Common myeloid progenitor, CD34-positive (primary cell): ENCODE data around the gene SAFB2.

Experiments used
- CTCF ChIA-PET: fragments of 350-600 bp; sonication (Branson Sonifier 250); formaldehyde crosslinking; loops from one replicate; lab custom pipeline; 2021; ENCODE audit warnings: antibody characterized with exemption; lab: Charles Lee
- POLR2A ChIA-PET: fragments of 350-600 bp; sonication (Branson Sonifier 250); formaldehyde crosslinking; loops from one replicate; lab custom pipeline; 2021; ENCODE audit warnings: antibody characterized with exemption; lab: Charles Lee
- DNase-seq, 3 donors: peaks; one replicate each; pipeline versions ENCODE4 v3.0.0 to v3.0.0-alpha.2; 2013
- H3K27ac ChIP-seq, 2 experiments: 1 replicate in 1 of 2; 2 replicates in 1 of 2; pipeline ENCODE4 v1.7.0; 2013; ENCODE audit warnings: inconsistent platforms in 2 of 2, low read length in 2 of 2, mild to moderate bottlenecking in 2 of 2, low read depth in 1 of 2, moderate library complexity in 1 of 2; ENCODE audit not compliant: severe bottlenecking in 2 of 2, insufficient read depth in 1 of 2, poor library complexity in 1 of 2
- H3K27me3 ChIP-seq, 5 experiments: replicated peaks in 2 of 5; 1 replicate in 3 of 5; 2 replicates in 2 of 5; pipeline versions ENCODE4 v1.6.1 to v1.7.0; 2013; ENCODE audit warnings: low read length in 4 of 5, mild to moderate bottlenecking in 2 of 5, moderate library complexity in 2 of 5, inconsistent platforms in 1 of 5; ENCODE audit not compliant: insufficient read depth in 5 of 5, control insufficient read depth in 4 of 5
- H3K36me3 ChIP-seq, 4 experiments: 1 replicate in 2 of 4; 2 replicates in 2 of 4; pipeline versions ENCODE4 v1.6.1 to v1.7.0; 2013; ENCODE audit warnings: low read length in 3 of 4, control low read depth in 1 of 4, mild to moderate bottlenecking in 1 of 4; ENCODE audit not compliant: control insufficient read depth in 4 of 4, insufficient read depth in 4 of 4
- H3K4me1 ChIP-seq, 4 experiments: 1 replicate in 3 of 4; 2 replicates in 1 of 4; pipeline versions ENCODE4 v1.6.1 to v1.7.1; 2013; ENCODE audit warnings: low read length in 3 of 4, mild to moderate bottlenecking in 3 of 4, control low read depth in 1 of 4, inconsistent platforms in 1 of 4, moderate library complexity in 1 of 4; ENCODE audit not compliant: control insufficient read depth in 4 of 4, insufficient read depth in 4 of 4; ENCODE audit errors: control extremely low read depth in 1 of 4
- H3K4me3 ChIP-seq, 7 experiments: 1 replicate in 4 of 7; 2 replicates in 3 of 7; pipeline versions ENCODE4 v1.5.1 to v1.7.0; 2013; ENCODE audit warnings: mild to moderate bottlenecking in 7 of 7, low read length in 6 of 7, moderate library complexity in 6 of 7, inconsistent platforms in 2 of 7, low read depth in 2 of 7, control low read depth in 1 of 7; ENCODE audit not compliant: insufficient read depth in 4 of 7, control insufficient read depth in 1 of 7; ENCODE audit errors: extremely low read depth in 1 of 7
- H3K9me3 ChIP-seq, 5 experiments: 1 replicate in 4 of 5; 2 replicates in 1 of 5; pipeline versions ENCODE4 v1.6.1 to v1.7.1; 2013; ENCODE audit warnings: low read length in 4 of 5, mild to moderate bottlenecking in 2 of 5, inconsistent platforms in 1 of 5, low read depth in 1 of 5, moderate library complexity in 1 of 5; ENCODE audit not compliant: control insufficient read depth in 4 of 5, insufficient read depth in 2 of 5; ENCODE audit errors: control extremely low read depth in 1 of 5
- WGBS: methylation state at CpG from one replicate; pipeline ENCODE4 v1.1.5; 2013; ENCODE audit not compliant: insufficient coverage; 5-methylcytosine and 5-hydroxymethylcytosine counted together

The SAFB2 gene

GRCh38 chr19:5591476-5591875 is 31.1 kb downstream of the SAFB2 start:
- Histone ChIP-seq H3K4me1 (peaks cover 0 to 7% (median 5%) of the 10 kb centered on the region in 4 experiments), H3K4me3 (no peak overlapping the region), H3K9me3 (no peaks in the 10 kb centered on the region), H3K36me3 (peaks cover 29 to 97% (median 85%) of the 10 kb centered on the region in 4 experiments), H3K27ac (no peak overlapping the region), H3K27me3 (no peaks in the 10 kb centered on the region)
- CTCF ChIA-PET: no interaction called here
- POLR2A ChIA-PET: no interaction called here
- WGBS: 96% methylated on average over 12 of the region's 17 CpGs
- no peak for DNase-seq

DNA sequence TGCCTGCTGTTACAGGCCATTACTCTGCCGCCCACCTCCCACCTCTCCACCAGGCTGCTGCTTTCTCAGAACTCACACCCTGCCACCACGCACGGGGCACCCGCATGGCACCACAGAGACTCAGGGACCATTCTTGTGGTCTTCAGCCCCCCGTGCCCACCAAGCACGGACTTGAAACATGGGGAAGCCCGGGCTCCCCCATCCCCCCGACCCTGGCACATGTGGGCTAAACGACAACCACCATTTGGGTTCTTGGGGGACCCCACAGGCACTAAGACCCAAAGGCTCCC is 31.8 kb downstream of the SAFB2 start:
- H3K4me3 ChIP-seq: no peak overlapping the region
- ChIA-PET POLR2A (no interaction called here), CTCF (no interaction called here)
- no peak overlapping the region for H3K27ac ChIP-seq
- peaks cover 0 to 14% (median 11%) of the 10 kb centered on the region in 4 experiments for H3K4me1 ChIP-seq
- H3K36me3 ChIP-seq: peaks cover 25 to 96% (median 79%) of the 10 kb centered on the region in 4 experiments
- 100% methylated on average over 8 of the region's 9 CpGs for WGBS
- DNase-seq: no peak
- H3K27me3 ChIP-seq: no peaks in the 10 kb centered on the region
- H3K9me3 ChIP-seq: no peaks in the 10 kb centered on the region

DNA sequence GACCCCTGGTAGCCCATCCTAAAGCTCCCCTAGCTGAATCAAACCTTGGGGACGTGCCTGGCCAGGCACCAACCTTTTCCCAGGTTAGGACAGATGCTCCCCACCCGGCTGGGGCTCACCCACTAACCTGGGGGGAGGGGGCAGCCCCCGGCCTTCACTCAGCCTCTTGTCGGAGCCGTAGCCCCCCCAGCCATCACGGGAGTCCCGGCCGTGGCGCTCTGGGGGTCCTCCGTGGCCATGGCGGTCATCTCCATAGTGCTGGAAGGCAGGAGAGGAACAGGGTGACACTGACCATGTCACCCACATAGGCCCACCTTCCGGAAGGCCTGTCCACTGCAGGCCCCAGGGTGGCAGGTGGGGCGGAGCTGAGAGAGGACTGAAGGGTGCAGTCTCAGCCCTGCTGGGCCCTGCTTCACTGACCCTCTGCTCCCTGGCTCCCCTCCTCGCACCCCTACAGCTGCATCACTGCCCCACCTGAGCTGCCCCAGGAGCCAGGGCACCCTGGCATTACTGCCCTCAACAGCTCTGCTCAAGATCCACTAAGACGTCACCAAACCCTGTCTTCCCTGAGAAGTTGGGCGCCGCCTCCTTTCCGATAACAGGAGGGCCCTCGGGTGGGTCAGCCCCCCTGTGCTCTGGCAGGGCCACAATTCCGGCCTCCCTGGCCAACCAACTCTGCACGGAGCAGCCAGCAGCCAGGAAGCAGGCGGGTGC is 32.3 kb downstream of the SAFB2 start:
- 97% methylated on average over 17 of the region's 22 CpGs for WGBS
- no peaks in the 10 kb centered on the region for H3K9me3 ChIP-seq
- POLR2A ChIA-PET: no interaction called here
- H3K27ac ChIP-seq: no peak overlapping the region
- H3K4me3 ChIP-seq: no peak overlapping the region
- H3K27me3 ChIP-seq: no peaks in the 10 kb centered on the region
- no peak for DNase-seq
- peaks cover 22 to 95% (median 74%) of the 10 kb centered on the region in 4 experiments for H3K36me3 ChIP-seq
- CTCF ChIA-PET: interaction anchor here (0.6 to 1.3 kb wide), 2 partner anchors 13 to 203 kb away, joined by 3 read pairs; no protein-coding TSS in a partner anchor
- H3K4me1 ChIP-seq: peaks cover 0 to 19% (median 14%) of the 10 kb centered on the region in 4 experiments

DNA sequence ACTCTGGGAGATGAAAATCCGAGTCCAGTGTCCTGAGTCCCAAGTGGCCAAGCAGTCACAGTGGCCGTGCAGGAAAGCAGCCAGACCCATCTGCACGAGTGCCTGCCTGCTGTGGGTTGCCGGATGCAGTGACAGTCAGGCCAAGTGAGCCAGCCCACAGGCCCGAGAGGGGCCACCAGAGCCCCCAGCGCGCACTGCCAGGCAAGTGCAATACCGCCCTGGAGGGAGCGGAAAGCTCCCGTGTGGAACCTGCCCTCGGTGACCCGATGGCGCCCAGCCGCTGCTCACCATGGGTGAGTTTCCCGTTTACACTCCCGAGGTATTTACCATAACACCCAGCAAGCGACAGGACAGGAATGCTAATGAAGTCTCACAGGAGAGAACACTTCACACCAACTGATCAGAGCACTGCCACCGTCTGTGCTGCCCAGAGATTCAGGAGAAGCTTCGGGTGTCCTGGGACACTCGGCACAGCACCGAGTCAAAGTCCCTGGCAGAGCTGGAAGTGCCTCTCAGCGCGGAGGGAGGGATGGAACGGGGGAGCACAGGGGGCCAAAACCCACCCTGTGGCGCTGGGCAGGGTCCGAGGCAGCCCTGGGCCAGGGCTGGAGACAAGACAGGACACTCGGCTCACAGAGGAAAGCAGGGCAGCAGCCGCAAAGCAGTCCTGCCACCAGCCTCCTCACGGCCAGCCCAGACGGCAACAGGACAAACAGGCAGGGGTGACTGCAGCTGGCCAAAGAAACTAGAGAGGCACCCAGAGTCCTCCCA is 33.5 kb downstream of the SAFB2 start:
- Histone ChIP-seq H3K4me3 (no peak overlapping the region), H3K36me3 (peaks cover 20 to 90% (median 64%) of the 10 kb centered on the region in 4 experiments), H3K9me3 (no peaks in the 10 kb centered on the region), H3K27ac (no peak overlapping the region), H3K27me3 (no peaks in the 10 kb centered on the region), H3K4me1 (peaks cover 0 to 23% (median 16%) of the 10 kb centered on the region in 4 experiments)
- ChIA-PET CTCF (interaction anchor here (1.3 kb wide), 1 partner anchor 12 kb away, joined by 3 read pairs; no protein-coding TSS in a partner anchor), POLR2A (interaction anchor here (0.7 kb wide), 1 partner anchor 131 kb away, joined by 5 read pairs; the partner anchor contains the start of gene LONP1)
- 96% methylated on average over 30 of the region's 30 CpGs for WGBS
- no peak for DNase-seq

DNA sequence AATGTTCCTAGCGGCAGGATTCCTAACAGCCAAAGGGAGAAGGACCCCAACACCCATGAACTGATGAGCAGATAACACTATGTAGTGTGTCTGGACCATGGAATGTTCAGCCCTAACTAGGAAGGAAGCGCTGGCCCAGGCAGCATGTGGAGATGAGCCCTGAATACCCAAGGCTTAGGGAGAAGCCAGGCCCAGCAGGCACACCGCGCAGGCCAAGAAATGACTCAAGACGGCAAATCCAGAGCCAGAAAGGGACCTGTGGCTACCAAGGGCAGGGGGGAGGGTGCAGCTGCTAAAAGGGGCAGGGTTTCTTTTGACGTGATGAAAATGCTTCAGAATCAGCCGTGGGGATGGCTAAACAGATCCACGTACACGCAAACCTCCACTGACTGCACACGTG is 34.1 kb downstream of the SAFB2 start:
- Histone ChIP-seq H3K27ac (no peak overlapping the region), H3K9me3 (no peaks in the 10 kb centered on the region), H3K4me1 (peaks cover 0 to 23% (median 16%) of the 10 kb centered on the region in 4 experiments), H3K27me3 (no peaks in the 10 kb centered on the region), H3K36me3 (peaks cover 20 to 87% (median 60%) of the 10 kb centered on the region in 4 experiments), H3K4me3 (no peak overlapping the region)
- CTCF ChIA-PET: no interaction called here
- no peak for DNase-seq
- POLR2A ChIA-PET: no interaction called here
- 96% methylated on average over 10 of the region's 10 CpGs for WGBS

DNA sequence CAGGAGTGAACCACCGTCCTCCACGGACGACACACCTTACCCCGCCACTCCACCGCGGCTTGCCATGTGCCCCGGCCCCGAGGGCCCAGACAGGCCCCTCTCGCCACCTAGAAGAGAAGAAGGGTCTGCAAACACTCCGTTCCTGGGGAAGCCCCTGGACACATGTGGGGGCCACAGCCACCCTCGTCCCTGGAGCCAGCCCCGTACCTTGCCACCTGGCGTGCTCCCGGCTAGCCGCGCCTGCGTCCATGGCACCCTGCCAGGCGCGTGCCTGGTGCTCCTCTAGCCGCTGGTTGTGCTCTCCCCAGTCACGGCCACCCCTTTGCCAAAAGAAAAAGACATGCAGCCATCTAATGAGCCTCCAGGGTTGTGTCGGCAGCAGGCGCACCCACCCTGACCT is 34.9 kb downstream of the SAFB2 start:
- no peaks in the 10 kb centered on the region for H3K9me3 ChIP-seq
- H3K36me3 ChIP-seq: peaks cover 15 to 83% (median 53%) of the 10 kb centered on the region in 4 experiments
- DNase-seq: no peak
- no peak overlapping the region for H3K4me3 ChIP-seq
- ChIA-PET POLR2A (no interaction called here), CTCF (interaction anchor here (1.5 kb wide), 1 partner anchor 99 kb away, joined by 4 read pairs; no protein-coding TSS in a partner anchor)
- no peak overlapping the region for H3K27ac ChIP-seq
- no peaks in the 10 kb centered on the region for H3K27me3 ChIP-seq
- H3K4me1 ChIP-seq: peaks cover 0 to 23% (median 16%) of the 10 kb centered on the region in 4 experiments
- WGBS: 94% methylated on average over 23 of the region's 23 CpGs
